H4 (cell line): Measurements from ENCODE around the gene ANO9. TPM values are rescaled to one million over a fixed set of nuclear protein-coding genes. Genes with fewer than 3 reads are reported as not detected.
"Not testable (repeated sequence)": the region's sequence is repeated elsewhere in the genome, so short reads cannot be mapped to it uniquely, and the experiment has no call there.

ENCODE experiments used
- DNase-seq: peaks from one replicate; pipeline ENCODE4 v3.0.0-alpha.2; 2015; ENCODE audit warnings: low spot score
- total RNA-seq: library from RNA; depleted of rRNA; stranded (reverse); fragments of >200 nt; shearing (Covaris generic); gene quantifications from 2 replicates; pipeline ENCODE4 v1.2.3, GENCODE V29; 2014

The ANO9 gene
- total RNA-seq, 1 experiment from 2014 or later, result not detected

GRCh38 chr11:416757-417621, 24.8 kb downstream of the ANO9 start:
- no peak for DNase-seq

- DNase-seq, result no peak
These were observed 25.6 kb downstream of the ANO9 start for GRCh38 chr11:416051-416756.

DNA sequence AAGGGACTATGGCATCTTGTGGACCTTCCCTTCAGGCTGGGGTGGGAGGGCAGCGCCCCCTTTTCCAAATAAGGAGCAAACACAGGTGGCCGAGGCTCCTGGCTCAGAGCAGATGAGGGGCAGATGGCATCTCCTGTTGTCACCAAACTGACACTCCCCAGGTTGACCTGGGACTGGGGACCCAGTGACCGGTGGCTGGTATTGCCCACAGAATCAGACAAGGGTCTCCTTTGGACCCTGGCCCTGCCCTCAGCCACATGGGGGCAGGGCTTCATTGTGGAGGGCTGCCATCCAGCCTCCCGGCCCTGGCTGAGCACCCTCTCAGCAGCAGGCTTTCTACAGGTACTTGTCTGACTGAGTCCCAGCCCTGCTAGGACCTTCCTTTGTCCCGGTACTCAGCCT, 26.2 kb downstream of the ANO9 start:
- DNase-seq, result no peak

GRCh38 chr11:414318-414857, 27.4 kb downstream of the ANO9 start:
- no peak for DNase-seq

GRCh38 chr11:413120-414081, 28.4 kb downstream of the ANO9 start:
- DNase-seq, result no peak

DNA sequence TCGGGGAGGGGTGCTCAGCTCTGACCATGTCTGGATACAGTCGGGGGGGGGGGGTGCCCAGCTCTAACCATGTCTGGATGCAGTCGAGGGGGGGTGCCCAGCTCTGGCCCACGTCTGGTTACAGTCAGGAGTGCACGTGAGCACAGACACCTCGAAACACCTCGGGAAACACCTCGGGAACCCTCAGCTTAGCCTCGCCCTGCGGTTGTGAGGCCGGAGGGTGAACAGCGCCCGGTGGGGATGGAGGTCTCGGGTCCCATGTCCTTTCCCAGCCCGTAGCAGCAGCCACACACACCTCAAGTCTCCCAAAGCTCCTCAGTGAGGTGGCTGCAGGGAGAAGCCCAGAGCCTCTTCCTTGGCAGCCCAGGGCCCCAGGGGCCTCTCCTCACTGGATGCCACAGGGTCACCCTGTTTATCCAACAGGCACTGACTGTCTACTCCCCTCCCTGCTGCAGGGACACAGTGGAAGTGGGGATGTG, 29.1 kb downstream of the ANO9 start:
- DNase-seq, result no peak

DNA sequence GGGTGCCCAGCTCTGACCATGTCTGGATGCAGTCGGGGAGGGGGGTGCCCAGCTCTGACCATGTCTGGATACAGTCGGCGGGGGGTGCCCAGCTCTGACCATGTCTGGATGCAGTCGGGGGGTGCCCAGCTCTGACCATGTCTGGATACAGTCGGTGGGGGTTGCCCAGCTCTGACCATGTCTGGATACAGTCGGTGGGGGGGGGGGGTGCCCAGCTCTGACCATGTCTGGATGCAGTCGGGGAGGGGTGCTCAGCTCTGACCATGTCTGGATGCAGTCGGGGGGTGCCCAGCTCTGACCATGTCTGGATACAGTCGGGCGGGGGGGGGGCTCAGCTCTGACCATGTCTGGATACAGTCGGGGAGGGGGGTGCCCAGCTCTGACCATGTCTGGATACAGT, 30.3 kb downstream of the ANO9 start:
- not testable (repeated sequence) for DNase-seq

DNA sequence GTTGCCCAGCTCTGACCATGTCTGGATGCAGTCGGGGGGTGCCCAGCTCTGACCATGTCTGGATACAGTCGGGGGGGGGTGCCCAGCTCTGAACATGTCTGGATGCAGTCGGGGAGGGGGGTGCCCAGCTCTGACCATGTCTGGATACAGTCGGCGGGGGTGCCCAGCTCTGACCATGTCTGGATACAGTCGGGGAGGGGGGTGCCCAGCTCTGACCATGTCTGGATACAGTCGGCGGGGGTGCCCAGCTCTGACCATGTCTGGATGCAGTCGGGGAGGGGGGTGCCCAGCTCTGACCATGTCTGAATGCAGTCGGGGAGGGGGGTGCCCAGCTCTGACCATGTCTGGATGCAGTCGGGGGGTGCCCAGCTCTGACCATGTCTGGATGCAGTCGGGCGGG, 31.1 kb downstream of the ANO9 start:
- not testable (repeated sequence) for DNase-seq

GRCh38 chr11:409600-410483, 32.0 kb downstream of the ANO9 start:
- DNase-seq, result no peak

GRCh38 chr11:409008-409599, 32.7 kb downstream of the ANO9 start:
- no peak for DNase-seq

GRCh38 chr11:408154-409007, 33.4 kb downstream of the ANO9 start:
- DNase-seq, result no peak

GRCh38 chr11:407651-408123, 34.1 kb downstream of the ANO9 start:
- no peak for DNase-seq

DNA sequence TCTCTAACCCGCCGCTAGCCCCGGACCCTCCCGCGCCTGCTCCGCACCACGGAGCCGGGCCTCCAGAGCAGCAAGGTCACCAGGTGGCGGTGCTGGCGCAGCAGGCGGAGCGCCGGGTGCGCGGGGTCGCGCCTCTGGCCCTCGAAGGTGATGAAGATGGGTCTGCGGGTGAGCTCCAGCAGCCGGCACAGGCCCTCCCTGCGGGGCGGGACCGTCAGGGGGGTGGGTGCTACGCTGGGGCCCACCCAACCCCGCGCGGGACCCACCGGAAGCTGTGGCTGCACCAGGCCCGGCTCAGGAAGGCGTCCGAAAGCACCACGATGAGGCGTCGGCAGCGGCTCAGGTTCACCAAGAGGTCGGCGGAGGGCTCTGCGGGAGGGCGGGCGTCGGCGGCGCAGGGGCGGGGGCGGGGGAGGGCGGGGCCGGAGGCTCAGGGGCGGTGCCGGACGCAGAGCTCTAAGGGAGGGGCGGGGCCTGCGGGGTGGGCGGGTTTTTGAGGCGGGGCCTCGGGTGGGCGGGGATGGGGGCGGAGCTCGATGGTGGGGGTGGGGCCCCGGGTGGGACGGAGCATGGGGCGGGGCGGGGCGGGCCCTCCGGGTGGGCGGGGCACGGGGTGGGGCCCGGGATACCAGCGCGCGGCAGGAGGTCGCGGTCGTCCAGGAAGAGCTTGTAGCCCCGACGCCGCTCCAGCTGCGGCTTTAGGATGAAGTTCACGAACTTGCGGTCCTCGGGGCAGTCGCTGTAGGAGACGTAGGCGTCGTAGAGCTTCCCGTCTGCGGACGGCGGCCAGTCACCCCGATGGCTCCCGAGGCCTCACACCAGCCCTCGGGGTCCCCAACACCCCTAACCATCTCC, 34.8 kb downstream of the ANO9 start:
- DNase-seq, result no peak

DNA sequence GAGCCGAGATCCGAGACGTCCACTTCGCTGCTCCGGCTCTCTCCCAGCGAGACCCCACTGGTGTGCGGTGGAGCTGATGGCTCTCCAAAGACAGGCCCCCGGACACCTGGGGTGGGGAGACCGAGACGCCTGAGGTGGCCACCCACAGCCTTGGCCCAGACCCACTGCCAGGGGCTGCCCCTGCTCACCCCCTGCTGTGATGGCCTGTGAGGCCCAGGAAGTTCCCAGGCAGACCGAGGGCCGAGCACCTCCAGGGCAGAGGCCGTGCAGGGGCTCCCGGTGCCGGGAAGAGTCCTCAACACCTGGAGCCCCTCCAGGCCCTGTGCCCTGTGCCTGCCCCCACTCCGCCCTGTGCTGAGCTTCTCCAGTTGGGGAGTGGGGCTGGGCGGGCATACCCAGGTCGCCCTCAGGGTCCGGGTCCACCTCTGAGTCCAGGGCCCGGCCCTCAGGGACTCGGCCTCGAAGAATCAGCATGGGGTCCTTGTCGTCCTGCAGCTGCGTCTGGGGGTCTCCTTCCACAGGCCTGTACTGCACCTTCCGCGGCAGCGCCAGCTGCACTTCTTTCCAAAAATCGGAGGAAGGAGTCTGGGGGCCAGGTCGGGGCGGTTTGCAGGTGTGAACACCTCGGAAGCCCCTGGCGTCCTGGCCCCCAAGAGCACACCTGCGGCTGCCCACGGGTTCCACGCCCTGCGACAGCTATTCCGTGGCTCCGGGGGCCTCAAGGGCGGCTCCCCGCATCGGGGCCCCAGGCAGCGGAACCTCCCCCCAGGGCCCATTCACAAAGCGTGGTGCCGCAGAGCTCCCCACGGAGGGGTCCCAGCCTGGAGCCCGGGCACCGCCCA, 35.6 kb downstream of the ANO9 start:
- DNase-seq, result no peak

DNA sequence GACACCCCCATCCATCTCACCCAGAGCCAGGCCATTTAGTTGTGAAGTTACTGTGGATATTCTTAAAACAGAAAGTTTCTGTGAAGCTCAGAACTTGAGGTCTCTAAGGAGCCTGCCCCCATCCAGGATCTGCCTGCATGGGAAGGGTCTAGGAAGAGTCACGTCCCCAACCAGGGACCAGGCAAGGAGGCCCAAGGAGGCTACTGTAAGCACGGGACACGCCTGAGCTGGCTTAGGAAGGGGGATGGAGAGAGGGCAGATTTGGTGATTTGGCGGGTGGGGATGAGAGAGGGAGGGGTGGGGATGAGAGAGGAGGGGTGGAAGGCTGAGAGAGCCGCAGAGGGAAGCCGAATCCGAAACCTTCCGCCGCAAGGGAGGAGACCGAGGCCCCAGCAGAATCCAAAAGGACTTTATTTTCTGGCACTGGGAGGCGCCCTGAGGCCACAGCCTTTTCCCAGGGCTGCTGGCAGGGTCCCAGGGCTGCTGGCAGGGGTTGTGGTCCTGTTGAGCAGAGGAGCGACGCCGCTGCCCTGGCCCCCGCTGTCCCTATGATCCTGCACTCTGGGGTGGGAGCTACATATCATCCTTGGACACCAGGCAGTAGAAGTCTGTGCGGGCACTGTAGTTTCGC, 36.4 kb downstream of the ANO9 start:
- no peak for DNase-seq

DNA sequence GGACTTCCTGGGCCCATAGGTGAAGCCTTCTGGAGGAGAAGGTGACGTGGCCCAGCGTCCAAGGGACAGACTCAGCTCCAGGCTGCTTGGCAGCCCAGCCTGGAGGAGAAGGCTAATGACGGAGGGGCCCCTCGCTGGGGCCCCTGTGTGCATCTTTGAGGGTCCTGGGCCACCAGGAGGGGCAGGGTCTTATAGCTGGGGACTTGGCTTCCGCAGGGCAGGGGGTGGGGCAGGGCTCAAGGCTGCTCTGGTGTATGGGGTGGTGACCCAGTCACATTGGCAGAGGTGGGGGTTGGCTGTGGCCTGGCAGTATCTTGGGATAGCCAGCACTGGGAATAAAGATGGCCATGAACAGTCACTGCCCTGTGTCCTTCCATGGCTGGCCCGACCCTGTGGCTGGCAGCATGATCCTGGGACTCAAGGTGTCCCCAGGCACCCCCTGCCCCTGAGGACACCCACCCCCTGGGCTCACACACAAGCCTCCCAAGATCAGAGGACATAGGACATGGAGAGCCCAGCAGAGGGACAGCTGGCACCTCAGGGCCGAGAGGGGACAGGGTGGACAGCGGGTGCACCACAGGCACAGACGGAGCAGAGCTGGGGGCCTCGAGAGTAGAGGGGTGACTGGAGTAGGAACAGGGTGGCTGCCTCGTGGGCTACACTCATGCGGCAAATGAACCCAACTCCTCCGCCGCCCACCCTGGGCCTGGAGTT, 37.1 kb downstream of the ANO9 start:
- DNase-seq, result no peak
